NCI-H446 (cell line): Measurements from ENCODE around the gene ERBB4.
A peak's percentile ranks its signal among the peaks of the same experiment; 100 is the strongest.

Experiments used
- DNase-seq, 2 experiments: peaks; one replicate each; lab custom pipeline; 2025; lab: John Stamatoyannopoulos, UW

The ERBB4 gene

GRCh38 chr2:211923019-211923418 lies 615.6 kb downstream of the ERBB4 start:
- DNase-seq = no peak

- DNase-seq = no peak
Measured at GRCh38 chr2:211903961-211904360, 634.6 kb downstream of the ERBB4 start.

- no peak for DNase-seq
Measured at GRCh38 chr2:211901226-211901846, 637.3 kb downstream of the ERBB4 start.

- no peak for DNase-seq
Measured at GRCh38 chr2:211900518-211900917, 638.1 kb downstream of the ERBB4 start.

- DNase-seq = peak; percentile 27 to 53
Measured at GRCh38 chr2:211900000-211900399, 638.6 kb downstream of the ERBB4 start.

- DNase-seq = no peak
Measured at GRCh38 chr2:211898702-211899101, 639.9 kb downstream of the ERBB4 start.

- no peak for DNase-seq
Measured at GRCh38 chr2:211881449-211881848, 657.2 kb downstream of the ERBB4 start.

GRCh38 chr2:211879323-211879722 lies 659.3 kb downstream of the ERBB4 start:
- no peak for DNase-seq

GRCh38 chr2:211877061-211877460 lies 661.5 kb downstream of the ERBB4 start:
- no peak for DNase-seq

- no peak for DNase-seq
Measured at GRCh38 chr2:211875488-211875887, 663.1 kb downstream of the ERBB4 start.

- DNase-seq = no peak
Measured at GRCh38 chr2:211868996-211869533, 669.5 kb downstream of the ERBB4 start.

- DNase-seq = peak in 1 of 2 experiments; percentile 41
Measured at GRCh38 chr2:211867845-211868451, 670.7 kb downstream of the ERBB4 start.

GRCh38 chr2:211864328-211864727 lies 674.3 kb downstream of the ERBB4 start:
- DNase-seq = no peak

- no peak for DNase-seq
Measured at GRCh38 chr2:211860224-211860623, 678.4 kb downstream of the ERBB4 start.

GRCh38 chr2:211854832-211855231 lies 683.8 kb downstream of the ERBB4 start:
- no peak for DNase-seq

- no peak for DNase-seq
Measured at GRCh38 chr2:211846714-211847113, 691.9 kb downstream of the ERBB4 start.

- no peak for DNase-seq
Measured at GRCh38 chr2:211846036-211846400, 692.6 kb downstream of the ERBB4 start.

- DNase-seq = no peak
Measured at GRCh38 chr2:211845338-211846035, 693.1 kb downstream of the ERBB4 start.

- DNase-seq = no peak
Measured at GRCh38 chr2:211837706-211838105, 700.9 kb downstream of the ERBB4 start.

GRCh38 chr2:211837206-211837605 lies 701.4 kb downstream of the ERBB4 start:
- no peak for DNase-seq

- DNase-seq = no peak
Measured at GRCh38 chr2:211836409-211836808, 702.2 kb downstream of the ERBB4 start.

- no peak for DNase-seq
Measured at GRCh38 chr2:211835695-211836094, 702.9 kb downstream of the ERBB4 start.
